ENCODE data around the gene UPB1.
"Not testable (repeated sequence)": the region's sequence is repeated elsewhere in the genome, so short reads cannot be mapped to it uniquely, and the experiment has no call there.

The UPB1 gene

DNA sequence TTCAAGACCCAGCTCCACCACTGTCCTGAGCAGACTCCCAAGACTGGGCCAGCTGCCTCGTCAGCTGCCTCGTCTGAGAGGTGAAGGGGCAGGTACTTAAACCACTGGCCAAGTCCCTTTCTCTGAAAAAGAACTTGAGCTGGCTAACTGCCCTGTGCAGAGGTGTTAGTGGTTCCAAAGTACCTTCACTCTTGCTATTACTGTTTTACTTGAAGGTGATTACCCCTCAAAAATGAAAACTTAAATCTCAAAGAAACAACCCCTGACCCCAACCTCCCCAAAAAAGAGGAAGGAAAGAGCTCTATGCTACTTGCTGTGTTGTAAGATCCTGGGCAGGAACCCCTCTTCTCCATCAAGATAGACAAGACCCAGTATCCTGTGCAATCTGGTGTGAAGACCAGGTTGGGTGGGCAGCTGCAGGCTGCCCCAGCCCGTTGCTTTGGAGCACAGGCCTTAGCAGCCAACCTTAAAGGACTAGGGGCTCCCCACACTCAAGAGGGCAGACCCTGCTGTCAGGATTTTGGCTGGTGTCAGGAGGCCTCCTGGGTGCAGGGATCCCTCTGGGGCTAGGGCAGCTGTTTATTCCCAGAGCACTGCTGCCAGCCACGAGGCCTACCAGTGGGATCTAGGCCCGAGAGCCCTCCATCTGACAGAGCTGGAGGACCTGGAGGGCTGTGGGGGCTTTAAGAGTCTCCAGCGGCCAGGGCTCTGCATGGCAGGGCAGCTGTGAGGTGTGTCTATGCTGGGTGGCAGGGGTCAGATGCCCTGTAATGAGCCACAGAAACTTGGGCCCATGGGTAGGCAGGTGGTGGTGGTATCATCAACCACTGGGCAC lies 46.8 kb downstream of the UPB1 start:
- DNase-seq, result no peak

DNA sequence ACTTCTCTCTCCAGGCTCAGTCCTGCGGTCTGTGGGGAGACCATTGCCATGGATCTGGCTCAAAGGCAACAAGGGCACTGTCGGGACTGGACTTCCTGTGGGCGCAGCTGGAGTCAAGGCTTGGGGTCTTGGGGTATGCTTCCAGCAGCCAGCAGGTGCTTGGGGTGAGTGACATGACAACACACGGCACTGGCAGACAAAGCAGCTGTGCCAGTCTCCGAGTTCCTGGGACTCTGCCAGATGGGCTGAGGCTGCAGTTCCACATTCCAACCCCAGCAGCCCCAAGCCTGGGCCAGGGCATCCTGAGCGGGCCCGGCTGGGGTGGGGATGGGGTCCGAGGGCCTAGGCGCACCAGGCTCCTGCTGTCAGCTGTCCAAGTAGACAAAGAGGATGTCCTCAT lies 47.5 kb downstream of the UPB1 start:
- DNase-seq, result no peak

DNA sequence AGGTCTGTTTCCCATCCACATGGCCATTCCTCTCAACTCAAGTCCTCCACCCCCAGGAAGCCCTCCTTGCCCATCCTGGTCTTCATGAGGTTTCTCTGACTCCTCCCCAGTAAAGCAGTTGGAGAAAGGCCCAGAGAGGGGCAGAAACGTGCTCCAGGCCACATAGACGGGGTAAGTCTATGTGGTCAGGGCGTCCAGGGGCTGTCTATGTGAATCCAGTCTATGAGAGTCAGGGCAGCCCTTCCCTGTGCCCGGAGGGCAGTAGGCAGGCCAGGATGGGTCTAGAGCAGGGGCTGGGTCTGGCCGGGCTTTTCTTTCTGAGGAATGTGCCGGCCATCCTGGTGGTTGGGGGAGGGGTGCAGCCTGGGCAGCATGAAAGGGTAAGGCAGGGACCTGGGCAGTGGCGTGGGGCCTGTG lies 48.1 kb downstream of the UPB1 start:
- DNase-seq, result no peak

DNA sequence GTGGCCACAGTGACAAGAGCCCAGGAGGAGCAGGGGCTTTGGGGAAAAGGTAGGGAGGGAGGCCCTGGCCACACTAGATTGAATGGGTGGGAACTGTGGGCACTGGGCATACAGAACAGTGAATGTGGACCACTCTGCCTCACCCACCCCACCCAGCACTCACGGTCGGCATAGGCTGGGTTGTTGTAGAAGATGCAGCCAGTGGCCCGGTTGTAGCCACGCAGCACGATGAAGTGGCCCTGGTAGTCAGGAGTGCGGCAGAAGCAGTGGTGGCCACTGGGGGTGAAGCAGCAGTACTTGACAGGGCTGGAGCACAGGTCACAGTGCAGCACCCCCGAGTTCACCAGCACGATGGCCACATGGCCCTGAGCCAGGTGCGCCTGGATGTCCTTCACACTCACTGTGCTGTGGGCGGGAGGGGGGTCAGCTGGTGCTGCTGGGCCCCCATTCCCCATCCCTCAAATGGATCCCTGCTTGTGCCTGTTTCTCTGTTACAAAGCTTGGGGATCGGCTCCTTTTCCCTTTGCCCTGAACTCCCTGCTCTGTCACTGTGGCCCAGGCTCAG lies 48.6 kb downstream of the UPB1 start:
- DNase-seq, result no peak

DNA sequence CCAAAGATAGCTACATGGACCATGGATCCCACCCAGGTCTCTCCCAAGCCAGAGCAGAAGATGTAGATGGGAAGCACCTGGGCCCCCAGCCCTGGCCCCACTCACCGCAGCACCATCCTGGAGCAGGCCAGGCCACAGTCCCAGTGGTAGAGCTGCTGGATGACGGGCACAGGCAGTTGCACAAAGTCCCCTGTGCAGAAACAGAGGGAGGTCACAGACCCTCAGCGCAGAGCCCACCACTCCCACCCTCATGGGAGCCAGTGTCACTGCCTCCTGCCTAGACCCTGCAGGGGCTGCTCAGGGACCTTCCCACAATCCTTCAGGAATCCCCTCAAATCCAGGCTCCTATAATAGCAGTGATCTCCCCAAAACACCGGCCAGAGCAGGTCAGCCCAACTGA lies 53.7 kb downstream of the UPB1 start:
- no peak for DNase-seq

DNA sequence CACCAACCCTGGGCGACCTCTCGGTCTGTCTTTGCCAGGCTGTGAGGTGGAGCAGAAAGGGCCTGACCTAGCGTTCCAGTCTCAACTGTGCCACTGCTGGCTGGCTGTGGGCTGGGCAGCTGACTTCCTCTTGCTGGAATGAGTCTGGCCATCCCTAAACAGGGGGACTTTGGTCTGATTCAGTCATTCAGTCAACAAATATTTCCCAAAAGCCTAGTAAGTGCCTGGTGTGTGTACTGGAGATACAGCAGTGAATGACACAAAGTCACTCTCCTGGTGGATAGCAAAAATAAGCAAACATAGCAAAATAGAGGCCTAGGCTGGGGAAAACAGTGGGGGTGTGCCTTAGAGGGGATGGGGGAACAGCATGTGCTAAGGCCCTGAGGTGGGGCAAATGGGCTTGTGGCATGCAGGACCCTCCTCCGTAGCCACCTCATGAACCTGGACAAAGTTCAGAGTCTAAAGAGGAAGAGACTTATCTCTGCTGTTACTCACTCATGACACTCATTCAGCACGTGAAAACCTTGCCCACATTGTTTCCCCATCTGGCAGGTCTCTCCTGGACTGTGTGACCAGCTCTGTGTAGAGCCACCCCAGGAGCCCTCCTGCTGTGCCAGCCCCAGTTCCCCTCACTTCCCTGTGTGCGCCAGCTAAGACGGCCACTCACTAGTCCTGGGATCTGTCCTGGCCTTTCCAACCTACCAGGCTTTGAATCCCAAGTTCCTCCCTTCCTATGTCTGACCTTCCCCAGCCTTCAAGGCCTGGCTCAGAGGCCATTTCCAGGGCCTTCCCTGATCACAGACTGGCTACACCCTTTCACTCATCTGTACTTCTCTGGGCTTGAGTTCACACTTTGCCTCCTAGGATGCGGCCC lies 55.1 kb downstream of the UPB1 start:
- DNase-seq, result peak; percentile 58

DNA sequence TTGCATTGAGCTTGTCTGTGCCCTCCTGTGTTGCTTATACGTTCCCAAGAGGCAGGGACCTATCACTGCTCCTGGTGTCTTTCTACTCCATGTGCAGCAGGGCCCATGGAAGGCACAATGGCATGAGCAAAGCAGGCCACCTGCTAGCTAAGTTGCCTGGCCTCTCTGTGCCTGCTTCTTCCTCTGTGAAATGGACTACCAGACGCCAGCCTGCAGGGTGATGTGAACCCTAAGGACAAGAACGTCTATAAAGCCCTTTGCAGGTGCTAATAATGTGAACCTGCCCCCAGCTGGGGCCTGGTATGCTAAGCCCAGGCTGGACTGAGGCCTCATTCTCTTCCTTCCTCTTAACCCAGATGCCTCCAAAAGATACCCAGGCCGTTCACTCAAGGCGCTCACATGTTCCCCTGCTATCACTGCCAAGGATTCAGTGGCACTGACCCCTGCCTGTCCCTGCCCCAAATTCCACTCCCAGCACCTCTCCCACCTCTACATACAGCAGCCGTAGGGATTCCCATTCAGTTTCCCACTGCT lies 55.8 kb downstream of the UPB1 start:
- peak; percentile 30 for DNase-seq

DNA sequence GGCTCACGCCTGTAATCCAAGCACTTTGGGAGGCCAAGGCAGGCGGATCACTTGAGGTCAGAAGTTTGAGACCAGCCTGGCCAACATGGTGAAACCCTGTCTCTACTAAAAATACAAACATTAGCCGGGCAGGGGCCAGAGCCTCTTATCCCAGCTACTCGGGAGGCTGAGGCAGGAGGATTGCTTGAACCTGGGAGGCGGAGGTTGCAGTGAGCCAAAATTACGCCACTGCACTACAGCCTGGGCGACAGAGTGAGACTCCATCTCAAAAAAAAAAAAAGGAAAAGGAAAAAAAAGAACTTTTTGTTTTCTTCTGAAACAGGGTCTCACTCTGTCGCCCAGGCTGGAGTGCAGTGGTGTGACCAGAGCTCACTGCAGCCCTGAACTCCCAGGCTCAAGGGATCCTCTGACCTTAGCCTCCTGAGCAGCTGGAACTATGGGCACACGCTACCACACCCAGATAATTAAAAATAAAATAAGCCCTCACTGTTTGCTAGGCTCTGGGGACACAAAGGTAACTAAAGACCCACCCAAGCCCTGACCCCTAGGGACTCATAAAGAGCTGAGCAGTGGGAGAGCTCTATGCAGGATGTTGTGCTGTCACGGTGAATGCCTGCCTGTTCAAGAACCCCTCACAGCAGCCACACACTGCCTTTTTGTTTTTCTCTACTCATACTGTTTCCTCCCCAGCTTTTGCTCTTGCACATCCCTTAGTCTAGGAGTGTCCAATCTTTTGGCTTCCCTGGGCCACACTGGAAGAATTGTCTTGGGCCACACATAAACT lies 57.6 kb downstream of the UPB1 start:
- DNase-seq, result not testable (repeated sequence)

DNA sequence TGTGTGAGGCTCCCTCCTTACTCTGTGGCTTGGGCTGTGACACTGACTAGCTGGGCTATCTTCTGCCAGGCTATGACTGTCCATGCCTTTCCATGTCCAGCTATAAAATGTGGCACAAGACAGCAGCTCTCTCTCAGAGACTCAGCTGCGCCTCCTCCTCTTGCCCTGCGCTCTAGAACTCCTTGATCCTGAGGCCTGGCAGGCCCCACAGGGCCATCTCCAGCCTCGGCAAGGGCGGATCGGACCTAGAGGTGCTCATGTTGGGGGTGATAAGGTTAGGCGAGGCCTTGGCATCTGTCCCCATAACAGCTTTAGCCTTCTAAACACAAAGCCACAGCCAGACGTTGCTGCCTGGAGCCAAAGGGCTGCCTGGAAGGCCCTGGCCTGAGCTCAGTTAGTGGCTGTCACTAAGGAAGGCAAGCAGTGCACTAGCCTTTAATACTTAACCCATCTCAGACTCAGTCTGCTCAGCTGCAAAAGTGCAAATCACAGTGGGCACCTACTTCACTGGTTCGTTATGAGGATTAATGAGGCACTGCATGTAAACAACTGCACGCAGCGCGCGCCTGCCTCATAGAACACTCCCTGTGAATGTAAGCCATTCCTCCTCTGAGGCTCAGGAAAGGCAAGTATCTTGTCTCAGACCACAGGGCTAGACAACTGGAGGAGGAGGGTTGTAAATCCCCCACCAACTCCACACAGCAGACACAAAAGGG lies 58.6 kb downstream of the UPB1 start:
- peak; percentile 70 for DNase-seq

DNA sequence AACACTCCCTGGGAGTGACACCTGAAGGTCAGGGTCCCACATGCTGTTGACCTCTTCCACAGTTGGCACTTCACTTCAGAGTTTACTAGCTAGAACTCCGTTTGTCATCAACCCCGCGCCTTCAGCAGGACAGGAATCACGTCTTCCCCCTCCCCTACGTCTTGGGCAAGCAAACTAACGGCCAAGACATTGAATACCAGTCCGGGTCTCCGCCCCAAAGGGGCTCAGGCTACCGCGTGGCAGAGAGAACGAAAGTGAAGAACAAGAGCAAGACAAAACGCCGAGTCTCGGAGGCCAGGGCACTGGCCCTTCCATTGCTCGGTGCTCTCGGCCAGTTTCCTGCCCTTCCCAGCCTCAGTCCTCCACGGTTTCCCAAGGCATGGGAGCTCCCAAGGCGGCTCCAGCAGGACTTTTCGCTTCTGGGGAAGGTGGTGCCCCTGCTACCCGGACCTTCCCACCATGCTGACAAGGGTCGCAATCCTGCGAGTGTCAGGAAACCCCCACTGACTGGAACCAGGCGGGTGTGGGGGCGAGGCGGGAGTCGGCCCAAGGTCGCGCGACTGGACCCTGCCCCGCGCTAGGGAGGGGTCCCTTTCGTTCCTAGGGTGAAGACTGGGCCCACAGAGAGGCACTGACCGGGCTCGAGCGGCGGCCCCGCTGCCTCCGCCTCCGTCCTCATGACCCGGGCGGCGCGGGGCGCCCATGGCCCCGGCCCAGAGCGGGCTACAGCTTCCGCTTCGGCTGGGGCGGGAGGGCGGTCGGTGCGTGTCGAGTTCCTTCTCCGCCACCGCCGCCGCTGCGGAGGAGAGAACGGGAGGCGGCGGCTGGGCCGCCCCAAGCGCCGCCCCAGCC lies 59.4 kb downstream of the UPB1 start, which contains the start of gene GUCD1:
TSS of gene GUCD1 (minus strand) at position 826 of the 852 bp plus-strand sequence. CDS start at position 679, 147 bp downstream.
- peak; percentile 73 for DNase-seq

DNA sequence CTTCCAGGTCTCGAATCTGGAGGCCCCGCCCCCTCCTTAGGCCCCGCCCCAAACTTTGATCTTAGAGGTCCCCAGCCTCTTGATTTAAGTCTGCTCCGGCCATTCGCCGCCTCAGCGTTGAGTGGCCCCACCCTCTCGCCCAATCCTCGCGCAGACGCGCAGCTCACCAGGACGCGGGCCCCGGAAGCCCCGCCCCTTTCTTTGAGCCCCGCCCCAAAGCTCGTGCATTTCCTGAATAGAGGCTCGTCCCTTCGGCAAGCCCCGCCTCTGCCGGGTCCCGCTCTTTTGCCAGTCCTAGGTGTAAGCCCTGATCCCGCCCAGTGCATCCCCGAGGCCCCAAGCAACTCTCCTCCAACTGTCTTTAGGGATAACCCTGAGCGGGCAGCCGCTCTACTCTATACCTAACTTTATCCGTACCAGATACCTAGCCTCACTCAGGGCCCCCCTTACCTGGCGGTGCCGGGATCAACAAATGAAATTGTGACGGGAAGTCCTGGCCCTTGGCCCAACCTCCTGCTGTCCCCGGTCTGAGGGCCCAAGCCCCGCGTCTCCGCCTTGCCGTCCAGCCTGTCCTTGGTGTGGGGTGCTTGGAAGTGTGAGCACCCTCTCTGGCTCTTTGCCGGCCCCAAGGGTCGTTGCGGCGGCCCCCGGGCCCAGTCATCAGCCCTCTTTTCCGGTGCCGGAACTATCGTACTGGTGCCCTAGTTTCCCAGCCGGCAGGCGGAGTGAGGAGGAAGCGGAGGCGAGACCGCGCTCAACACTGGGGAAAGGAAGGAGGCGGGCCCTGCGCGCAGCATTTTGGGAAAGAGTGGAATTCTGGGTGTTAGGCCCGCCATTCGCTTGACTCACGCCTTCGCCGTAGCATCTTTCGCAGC lies 60.3 kb downstream of the UPB1 start, which contains the start of gene SNRPD3:
TSS of gene SNRPD3 (plus strand) at position 835 of the 875 bp plus-strand sequence. CDS start 1,676 bp downstream, outside the sequence.
- peak; percentile 100 for DNase-seq

DNA sequence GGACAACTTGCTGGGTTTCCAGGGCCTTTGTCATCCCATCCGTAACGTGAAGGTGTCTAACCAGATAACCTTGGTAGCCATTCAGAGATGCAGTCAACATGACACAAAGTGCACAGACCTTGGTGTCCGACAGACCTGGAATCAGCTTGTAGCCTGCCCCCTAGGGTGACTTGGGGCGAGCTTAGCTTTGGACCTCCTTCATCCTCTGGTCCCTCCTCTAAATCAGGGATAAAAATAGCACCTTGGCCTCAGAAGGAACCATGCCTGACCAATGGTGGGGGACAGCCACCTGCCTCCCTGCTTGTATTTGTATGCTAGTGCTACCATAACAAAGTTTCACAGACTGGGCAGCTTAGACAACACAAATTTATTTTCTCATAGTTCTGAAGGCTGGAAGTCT lies 64.3 kb downstream of the UPB1 start:
- DNase-seq, result no peak

DNA sequence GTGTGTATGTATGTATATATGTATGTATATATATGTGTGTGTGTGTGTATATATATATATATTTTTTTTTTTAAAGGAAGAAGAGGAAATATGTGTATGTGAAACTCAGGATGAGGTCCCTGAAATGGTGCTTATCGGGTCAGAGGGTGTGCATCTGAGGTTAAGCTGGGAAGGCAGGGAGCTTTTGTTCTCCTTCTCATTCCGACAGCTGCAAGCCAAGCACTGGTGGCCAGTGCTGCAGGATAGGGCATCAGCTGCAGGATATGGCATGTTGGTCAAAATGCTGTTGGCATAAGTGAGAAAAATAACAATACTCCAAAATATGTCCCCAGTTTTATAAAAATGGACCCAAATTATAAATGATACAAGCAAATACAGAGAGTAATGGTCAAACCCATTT lies 68.1 kb downstream of the UPB1 start:
- no peak for DNase-seq

DNA sequence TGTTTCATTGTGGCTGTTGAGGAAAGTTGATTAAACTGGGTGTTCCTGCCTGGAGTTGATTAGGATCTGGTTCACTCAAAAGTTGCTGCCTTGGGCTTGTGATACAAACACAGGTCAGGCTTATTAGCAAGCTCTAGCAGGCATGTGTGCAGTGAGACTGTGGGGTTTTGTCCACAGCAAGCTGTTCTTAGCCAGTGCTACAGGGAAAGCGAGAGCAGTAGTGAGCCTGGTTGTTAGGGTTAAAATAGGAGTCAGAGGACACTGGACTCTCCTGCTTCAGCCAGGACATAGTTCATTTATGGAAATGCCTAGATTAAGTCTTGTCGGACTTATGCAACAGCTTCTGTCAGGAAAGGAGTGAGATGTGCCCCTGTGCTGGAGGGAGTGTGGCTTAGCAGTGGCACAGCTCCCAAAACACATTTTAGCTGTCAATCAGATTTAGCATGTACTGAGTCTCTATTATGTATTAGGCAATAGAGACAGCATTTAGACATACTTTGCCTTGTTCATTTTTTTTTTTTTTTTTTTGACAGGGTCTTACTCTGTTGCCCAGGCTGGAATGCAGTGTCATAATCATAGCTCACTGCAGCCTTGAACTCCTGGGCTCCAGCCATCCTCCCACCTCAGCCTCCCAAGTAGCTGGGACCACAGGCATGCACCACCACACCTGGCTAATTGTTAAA lies 69.4 kb downstream of the UPB1 start:
- no peak for DNase-seq

DNA sequence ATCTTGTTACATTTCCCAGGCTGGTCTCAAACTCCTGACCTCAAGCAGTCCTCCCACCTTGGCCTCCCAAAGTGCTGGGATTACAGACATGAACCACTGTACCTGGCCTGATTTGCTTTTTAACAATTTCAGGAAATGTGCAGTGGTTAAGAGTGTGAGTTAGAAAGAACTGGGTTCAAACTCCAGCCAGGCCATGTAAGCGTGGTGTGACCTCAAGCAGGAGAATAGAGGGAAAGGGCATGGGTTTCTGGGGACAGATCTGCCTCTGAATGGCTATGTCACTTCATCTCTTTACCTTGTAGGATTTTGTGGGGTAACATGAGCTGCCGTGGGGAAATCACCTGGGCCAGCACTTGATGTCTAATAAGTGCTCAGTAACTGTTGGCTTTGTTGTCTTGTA lies 69.9 kb downstream of the UPB1 start:
- DNase-seq, result no peak

DNA sequence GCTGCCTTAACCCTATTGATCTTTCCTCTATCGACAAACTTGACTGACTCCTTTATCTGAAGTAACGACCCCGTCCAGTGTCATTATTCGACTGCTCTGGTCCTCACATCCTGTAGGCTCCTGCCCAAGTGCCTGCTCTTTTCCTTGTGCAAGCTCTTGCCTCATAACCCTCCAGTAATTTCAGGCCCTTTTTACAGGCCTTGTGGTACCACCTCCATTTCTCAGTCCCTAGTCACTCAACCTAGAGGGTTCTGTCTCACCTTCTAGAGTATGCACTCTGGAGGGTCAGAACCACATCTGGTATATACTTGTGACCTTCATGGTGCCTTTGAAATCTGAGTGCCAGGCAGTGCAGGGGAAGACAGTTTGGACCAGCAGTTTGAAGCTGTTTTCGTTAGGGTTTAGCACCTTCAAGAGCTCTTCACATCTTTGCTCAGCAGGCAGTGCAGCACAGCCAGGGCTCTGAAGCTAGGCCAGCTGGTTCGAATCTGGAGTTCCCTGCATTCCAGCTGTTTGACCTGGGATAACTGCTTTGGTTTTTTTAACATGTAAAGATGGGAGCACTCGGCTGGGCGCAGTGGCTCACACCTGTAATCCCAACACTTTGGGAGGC lies 71.9 kb downstream of the UPB1 start:
- no peak for DNase-seq

DNA sequence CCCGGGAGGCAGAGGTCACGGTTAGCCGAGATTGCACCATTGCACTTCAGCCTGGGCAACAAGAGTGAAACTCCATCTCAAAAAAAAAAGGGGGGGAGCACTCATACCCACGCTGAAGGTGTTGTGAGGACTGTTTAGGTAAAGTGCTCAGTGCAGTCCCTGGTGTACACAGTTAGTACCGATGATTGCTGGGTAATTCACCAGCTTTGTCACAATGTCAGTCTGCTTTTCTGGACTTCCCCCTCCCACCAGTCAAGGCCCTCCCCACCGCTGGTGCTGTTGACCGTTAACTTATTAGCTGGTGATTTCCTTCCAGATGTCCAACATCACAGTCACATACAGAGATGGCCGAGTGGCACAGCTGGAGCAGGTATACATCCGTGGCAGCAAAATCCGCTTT lies 72.5 kb downstream of the UPB1 start:
- no peak for DNase-seq

DNA sequence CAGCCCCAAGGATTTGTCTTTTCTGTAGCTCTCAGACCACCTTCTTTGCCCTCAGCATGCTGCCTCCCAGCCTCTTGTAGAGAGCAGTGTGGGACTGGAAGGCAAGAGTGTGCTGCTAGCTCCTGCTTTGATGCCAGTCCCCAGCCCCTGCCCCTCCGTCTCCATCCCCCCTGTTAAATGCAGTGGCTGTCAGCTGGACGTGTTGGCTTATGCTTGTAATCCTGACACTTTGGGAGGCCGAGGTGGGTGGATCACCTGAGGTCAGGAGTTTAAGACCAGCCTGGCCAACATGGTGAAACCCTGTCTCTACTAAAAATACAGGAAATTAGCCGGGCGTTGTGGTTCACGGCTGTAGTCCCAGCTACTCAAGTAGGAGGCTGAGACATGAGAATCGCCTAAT lies 76.1 kb downstream of the UPB1 start:
- no peak for DNase-seq

DNA sequence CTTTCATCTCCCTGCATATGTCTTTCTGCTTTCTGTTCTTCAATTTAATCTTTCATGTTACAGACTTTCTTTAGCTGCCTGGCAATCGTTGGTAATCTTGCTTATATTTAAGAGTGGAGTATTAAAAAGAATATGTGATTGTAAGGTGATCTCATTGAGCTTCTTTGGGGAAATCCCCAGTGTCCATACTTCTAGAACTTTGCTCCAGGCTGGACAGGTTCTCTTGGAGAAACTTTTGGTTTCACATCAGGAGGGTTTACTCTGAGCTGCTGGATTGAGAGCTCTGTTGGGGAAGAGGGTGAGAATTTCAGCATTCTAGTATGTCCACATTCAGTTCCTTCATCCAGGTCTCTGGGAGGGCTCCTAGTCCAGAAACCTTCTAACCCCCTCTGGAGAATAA lies 81.6 kb downstream of the UPB1 start:
- DNase-seq, result no peak

Measured in OCI-M1 (cell line).